GM18870 (cell line): ENCODE results near the gene PRMT9.

Experiments used
- ATAC-seq: cut with Tn5 transposase; IDR thresholded peaks from one replicate; pipeline ENCODE4 v1.9.1; 2021; ENCODE audit warnings: moderate library complexity; ENCODE audit not compliant: unreplicated experiment

PRMT9 gene

GRCh38 chr4:147682755-147683154, 1.2 kb downstream of the PRMT9 start:
- no peak for ATAC-seq

- no peak for ATAC-seq
Observed at GRCh38 chr4:147678796-147679549, 5.0 kb downstream of the PRMT9 start.

GRCh38 chr4:147678106-147678505, 5.9 kb downstream of the PRMT9 start:
- ATAC-seq = no peak

GRCh38 chr4:147674496-147674895, 9.5 kb downstream of the PRMT9 start:
- no peak for ATAC-seq

GRCh38 chr4:147674073-147674472, 9.9 kb downstream of the PRMT9 start:
- ATAC-seq = no peak

GRCh38 chr4:147658501-147658900, 25.5 kb downstream of the PRMT9 start:
- ATAC-seq = no peak

GRCh38 chr4:147655639-147656038, 28.3 kb downstream of the PRMT9 start:
- ATAC-seq = no peak

- peak; percentile 65 for ATAC-seq
Observed at GRCh38 chr4:147651563-147651962, 32.4 kb downstream of the PRMT9 start.

- no peak for ATAC-seq
Observed at GRCh38 chr4:147648656-147649055, 35.3 kb downstream of the PRMT9 start.

- no peak for ATAC-seq
Observed at GRCh38 chr4:147645099-147645498, 38.9 kb downstream of the PRMT9 start.

GRCh38 chr4:147644471-147644870, 39.5 kb downstream of the PRMT9 start:
- ATAC-seq = no peak

- ATAC-seq = no peak
Observed at GRCh38 chr4:147643616-147644015, 40.3 kb downstream of the PRMT9 start.

GRCh38 chr4:147640331-147640730, 43.6 kb downstream of the PRMT9 start:
- ATAC-seq = no peak

- no peak for ATAC-seq
Observed at GRCh38 chr4:147639388-147639787, 44.6 kb downstream of the PRMT9 start.

- no peak for ATAC-seq
Observed at GRCh38 chr4:147638942-147639341, 45.0 kb downstream of the PRMT9 start.

- ATAC-seq = no peak
Observed at GRCh38 chr4:147638365-147638764, 45.6 kb downstream of the PRMT9 start.

- no peak for ATAC-seq
Observed at GRCh38 chr4:147635348-147635747, 48.6 kb downstream of the PRMT9 start.

- no peak for ATAC-seq
Observed at GRCh38 chr4:147633643-147634042, 50.3 kb downstream of the PRMT9 start.

- no peak for ATAC-seq
Observed at GRCh38 chr4:147633113-147633512, 50.9 kb downstream of the PRMT9 start.

- ATAC-seq = no peak
Observed at GRCh38 chr4:147629783-147630730, 53.9 kb downstream of the PRMT9 start.

GRCh38 chr4:147628415-147628814, 55.5 kb downstream of the PRMT9 start:
- no peak for ATAC-seq

- ATAC-seq = no peak
Observed at GRCh38 chr4:147626903-147627302, 57.1 kb downstream of the PRMT9 start.
